HepG2 (cell line): Measurements from ENCODE around the gene SLC16A11. TPM values are rescaled to one million over a fixed set of nuclear protein-coding genes. Genes with fewer than 3 reads are reported as not detected.

Source experiments
- ATAC-seq: fragments of 200-7000 bp; cut with Tn5 transposase; 3 replicates; pipeline ENCODE4 v1.9.1; 2020; ENCODE audit warnings: mild to moderate bottlenecking, moderate library complexity
- BruUV-seq: library from RNA; stranded (reverse); fragments of 400-500 nt; replicated peaks from 2 replicates; lab custom pipeline; 2021; lab: Mats Ljungman, UMichigan
- CTCF ChIA-PET: fragments of 300-600 bp; formaldehyde crosslinking; extraction: SDS; loops from one replicate; lab custom pipeline; 2021; ENCODE audit warnings: low total read pairs, inconsistent platforms, low intra/inter-chr PET ratio; lab: Yijun Ruan, JAX
- POLR2A ChIA-PET: fragments of 350-600 bp; sonication (Branson Sonifier 250); formaldehyde crosslinking; loops from one replicate; lab custom pipeline; 2020; ENCODE audit warnings: antibody characterized with exemption, inconsistent platforms; lab: Yijun Ruan, JAX
- DNase-seq: peaks from one replicate; pipeline ENCODE4 v3.0.0-alpha.2; 2015; ENCODE audit warnings: low spot score
- FAIRE-seq: peaks from 3 replicates; lab custom pipeline; 2011; peaks lifted over from hg19 to GRCh38; lab: Jason Lieb, UNC
- H2AFZ ChIP-seq: one replicate; pipeline ENCODE4 v1.6.1; 2011; ENCODE audit warnings: low read length, inconsistent platforms
- H3K27ac ChIP-seq: fragments of 300-600 bp; 3 replicates; pipeline ENCODE4 v1.8.0; 2011; ENCODE audit warnings: mixed run types, mild to moderate bottlenecking, mixed read lengths, low read length, inconsistent platforms; ENCODE audit not compliant: insufficient read depth; ENCODE audit errors: extremely low read length
- H3K27me3 ChIP-seq, 2 experiments: fragments of 200-600 bp in 1 of 2; 2 replicates in 1 of 2; 3 replicates in 1 of 2; pipeline versions ENCODE4 v1.6.0 to v1.8.0; 2011; ENCODE audit warnings: low read length in 2 of 2, mild to moderate bottlenecking in 2 of 2, moderate library complexity in 2 of 2, inconsistent platforms in 1 of 2; ENCODE audit not compliant: insufficient read depth in 2 of 2, control insufficient read depth in 1 of 2
- H3K36me3 ChIP-seq, 2 experiments: fragments of 200-600 bp in 1 of 2; replicated peaks in 1 of 2; 2 replicates in 1 of 2; 3 replicates in 1 of 2; pipeline versions ENCODE4 v1.5.1 to v1.8.0; 2011; ENCODE audit warnings: low read length in 2 of 2, inconsistent platforms in 1 of 2; ENCODE audit not compliant: insufficient read depth in 2 of 2, control insufficient read depth in 1 of 2
- H3K4me1 ChIP-seq: 2 replicates; pipeline ENCODE4 v1.5.1; 2012; ENCODE audit warnings: low read length, inconsistent platforms; ENCODE audit not compliant: insufficient read depth
- H3K4me2 ChIP-seq: 2 replicates; pipeline ENCODE4 v1.6.0; 2011; ENCODE audit warnings: low read depth, low read length, inconsistent platforms
- H3K4me3 ChIP-seq, 3 experiments: fragments of 200-600 bp in 1 of 3; sonication (generic), shearing (Covaris generic) in 1 of 3; replicated peaks in 1 of 3; 2 replicates each; pipeline ENCODE4 v1.5.1; 2011 to 2016; ENCODE audit warnings: low read length in 3 of 3, inconsistent platforms in 2 of 3, low read depth in 2 of 3, mild to moderate bottlenecking in 2 of 3, control low read depth in 1 of 3, mixed read lengths in 1 of 3; ENCODE audit not compliant: insufficient read depth in 1 of 3
- H3K79me2 ChIP-seq: one replicate; pipeline ENCODE4 v1.6.1; 2011; ENCODE audit warnings: low read length, inconsistent platforms; ENCODE audit not compliant: insufficient read depth
- H3K9ac ChIP-seq: 2 replicates; pipeline ENCODE4 v1.6.0; 2011; ENCODE audit warnings: mild to moderate bottlenecking, low read depth, low read length, inconsistent platforms; ENCODE audit not compliant: insufficient read depth
- H3K9me3 ChIP-seq: 2 replicates; pipeline ENCODE4 v1.5.1; 2012; ENCODE audit warnings: mild to moderate bottlenecking, low read length
- H4K20me1 ChIP-seq: 2 replicates; pipeline ENCODE4 v1.6.0; 2011; ENCODE audit warnings: inconsistent platforms, mild to moderate bottlenecking, low read length, moderate library complexity; ENCODE audit not compliant: insufficient read depth
- ATM ChIP-seq: fragments of 450-650 bp; IDR thresholded peaks from 2 replicates; pipeline ENCODE4 v1.7.1; 2017; ENCODE audit warnings: mild to moderate bottlenecking, borderline replicate concordance
- CSRNP1 ChIP-seq: sonication (generic); formaldehyde crosslinking; IDR thresholded peaks from 2 replicates; pipeline ENCODE4 v1.8.1; 2023; ENCODE audit warnings: mild to moderate bottlenecking, missing genetic modification reagents
- DMAP1 ChIP-seq: IDR thresholded peaks from 2 replicates; pipeline ENCODE4 v1.6.1; 2016
- HDAC2 ChIP-seq: sonication (generic); formaldehyde crosslinking; IDR thresholded peaks from 2 replicates; pipeline ENCODE4 v1.4.0; 2020; ENCODE audit warnings: missing genetic modification reagents
- NRL ChIP-seq: sonication (generic); formaldehyde crosslinking; IDR thresholded peaks from 2 replicates; pipeline ENCODE4 v1.5.0; 2020; ENCODE audit warnings: missing genetic modification reagents, mild to moderate bottlenecking, moderate library complexity, borderline replicate concordance
- SRF ChIP-seq: IDR thresholded peaks from 2 replicates; pipeline ENCODE4 v1.6.1; 2011; ENCODE audit warnings: mild to moderate bottlenecking, low read depth, low read length, moderate library complexity
- TBX2 ChIP-seq: sonication (generic); formaldehyde crosslinking; IDR thresholded peaks from 2 replicates; pipeline ENCODE4 v1.5.0; 2020; ENCODE audit warnings: missing genetic modification reagents, mild to moderate bottlenecking, borderline replicate concordance
- ZKSCAN5 ChIP-seq: sonication (generic); formaldehyde crosslinking; IDR thresholded peaks from 2 replicates; pipeline ENCODE4 v1.5.1; 2020; ENCODE audit warnings: mild to moderate bottlenecking, missing genetic modification reagents
- ZNF207 ChIP-seq: fragments of 450-650 bp; IDR thresholded peaks from 2 replicates; pipeline ENCODE4 v1.6.1; 2016; ENCODE audit warnings: antibody characterized with exemption, borderline replicate concordance
- ZNF292 ChIP-seq: sonication (generic); formaldehyde crosslinking; IDR thresholded peaks from 2 replicates; pipeline ENCODE4 v1.8.1; 2022; ENCODE audit warnings: mild to moderate bottlenecking, low read depth, missing genetic modification reagents, borderline replicate concordance
- ZNF333 ChIP-seq: sonication (generic); formaldehyde crosslinking; IDR thresholded peaks from 2 replicates; pipeline ENCODE4 v1.4.0; 2020; ENCODE audit warnings: mild to moderate bottlenecking, missing genetic modification reagents, borderline replicate concordance
- ZNF362 ChIP-seq: sonication (generic); formaldehyde crosslinking; IDR thresholded peaks from 2 replicates; pipeline ENCODE4 v1.4.0; 2020; ENCODE audit warnings: missing genetic modification reagents, mild to moderate bottlenecking, borderline replicate concordance
- ZNF496 ChIP-seq: sonication (generic); formaldehyde crosslinking; IDR thresholded peaks from 2 replicates; pipeline ENCODE4 v1.8.1; 2023; ENCODE audit warnings: mild to moderate bottlenecking, moderate library complexity, missing genetic modification reagents; ENCODE audit not compliant: insufficient replicate concordance
- ZNF589 ChIP-seq: sonication (generic); formaldehyde crosslinking; conservative IDR thresholded peaks from 2 replicates; pipeline ENCODE4 v1.8.0; 2022; ENCODE audit warnings: mild to moderate bottlenecking, moderate library complexity, missing genetic modification reagents
- ZNF841 ChIP-seq: sonication (generic); formaldehyde crosslinking; IDR thresholded peaks from 2 replicates; pipeline ENCODE4 v1.8.1; 2023; ENCODE audit warnings: missing genetic modification reagents, borderline replicate concordance
- WGBS: methylation state at CpG from one replicate; pipeline ENCODE4 v1.1.6; 2017; ENCODE audit warnings: low lambda C conversion rate; 5-methylcytosine and 5-hydroxymethylcytosine counted together
- in situ Hi-C: cut with HindIII; loops from 2 replicates; pipeline ENCODE4 v1.10.0; 2017; ENCODE audit warnings: low pct_unique_long_range_greater_than_20kb; ENCODE audit not compliant: extremely low pct_ligation_motif_present
- intact Hi-C: fragments of 100-400 bp; cut with micrococcal nuclease; formaldehyde crosslinking; loops from one replicate; pipeline ENCODE4 v1.10.0; 2022; ENCODE audit not compliant: unreplicated experiment
- polyA plus RNA-seq, 8 experiments: library from polyadenylated mRNA; depleted of rRNA in 3 of 8; stranded (reverse) in 7 of 8; unstranded in 1 of 8; fragments of >200 nt; fragmentation: Illumina TruSeq in 4 of 8; extraction: Trizol in 4 of 8; gene quantifications; 2 replicates each; pipeline versions ENCODE4 v1.2.1 to v1.2.3, GENCODE V29; 2011 to 2016; ENCODE audit warnings: low read depth in 4 of 8, missing spikeins in 1 of 8, mixed read lengths in 1 of 8; ENCODE audit not compliant: insufficient read depth in 1 of 8
- total RNA-seq, 5 experiments: library from RNA; depleted of rRNA; stranded (reverse); fragments of >200 nt; fragmentation: Illumina TruSeq; extraction: Trizol; gene quantifications; 2 replicates each; pipeline ENCODE4 v1.2.3, GENCODE V29; 2016; ENCODE audit warnings: low read depth in 1 of 5
- TF ChIP-seq, protein P1 (sequence below): sonication (generic); formaldehyde crosslinking; IDR thresholded peaks from 2 replicates; pipeline ENCODE4 v1.4.0; 2020; ENCODE audit warnings: missing genetic modification reagents

The SLC16A11 gene
- total and polyA plus RNA-seq, 2 of the 13 experiments (the other 11 are each of a cell fraction or from before 2014, with no cell fraction given), result not detected

- H4K20me1 ChIP-seq, result no peaks in the 10 kb centered on the region
- H3K79me2 ChIP-seq, result no peaks in the 10 kb centered on the region
- H3K4me3 ChIP-seq, result no peak overlapping the region
- no peak for ATAC-seq
- H3K9me3 ChIP-seq, result peaks cover 11% of the 10 kb centered on the region
- BruUV-seq, result no TSS peak
- DNase-seq, result no peak
- intact Hi-C loops, result no loop called here
- WGBS, result 0% methylated on average over 1 of the region's 1 CpG
- no peak overlapping the region for H3K9ac ChIP-seq
- no peak for TF ChIP-seq ZNF496 (CRISPR knock-in tag)
- TF ChIP-seq ZNF841 (CRISPR knock-in tag), result peak; percentile 96; the same call in 1 of the 2 replicates
- TF ChIP-seq, all 625 proteins: peak for 1
- Histone ChIP-seq H3K36me3 (no peaks in the 10 kb centered on the region), H3K4me1 (no peaks in the 10 kb centered on the region), H3K27me3 (peaks cover 0 to 9% of the 10 kb centered on the region in 2 experiments; a peak in 1 of 5 replicates), H3K27ac (no peak overlapping the region), H2AFZ (no peak overlapping the region), H3K4me2 (no peak overlapping the region)
- POLR2A ChIA-PET, result no interaction called here
- in situ Hi-C loops, result no loop called here
- no peak for FAIRE-seq
- CTCF ChIA-PET, result no interaction called here
These were observed 24.4 kb upstream of the SLC16A11 start for GRCh38 chr17:7068268-7068667.

GRCh38 chr17:7067198-7067597 is 23.3 kb upstream of the SLC16A11 start:
- H4K20me1 ChIP-seq, result no peaks in the 10 kb centered on the region
- FAIRE-seq, result no peak
- BruUV-seq, result no TSS peak
- in situ Hi-C loops (no loop called here), intact Hi-C loops (no loop called here)
- DNase-seq, result no peak
- ChIA-PET POLR2A (no interaction called here), CTCF (no interaction called here)
- H3K4me3 ChIP-seq, result no peak overlapping the region
- H2AFZ ChIP-seq, result no peak overlapping the region
- peaks cover 11% of the 10 kb centered on the region for H3K9me3 ChIP-seq
- H3K9ac ChIP-seq, result no peak overlapping the region
- H3K27ac ChIP-seq, result no peak overlapping the region
- H3K27me3 ChIP-seq, result 0 out of 5 replicates have a peak, but pooled peaks cover 0 to 9% of the 10 kb centered on the region in 2 experiments
- 0% methylated on average over 1 of the region's 1 CpG for WGBS
- no peak overlapping the region for H3K4me2 ChIP-seq
- no peak for ATAC-seq
- H3K36me3 ChIP-seq, result no peaks in the 10 kb centered on the region
- H3K4me1 ChIP-seq, result no peaks in the 10 kb centered on the region
- H3K79me2 ChIP-seq, result no peaks in the 10 kb centered on the region
- TF ChIP-seq ZNF292, result no peak
- TF ChIP-seq DMAP1 (CRISPR knock-in tag), result no peak
- TF ChIP-seq ZKSCAN5 (CRISPR knock-in tag), result no peak
- no peak for TF ChIP-seq ZNF589 (CRISPR knock-in tag)
- TF ChIP-seq CSRNP1 (CRISPR knock-in tag), result no peak
- TF ChIP-seq SRF, result no peak
- TF ChIP-seq ATM, result no peak
- TF ChIP-seq, protein P1, sequence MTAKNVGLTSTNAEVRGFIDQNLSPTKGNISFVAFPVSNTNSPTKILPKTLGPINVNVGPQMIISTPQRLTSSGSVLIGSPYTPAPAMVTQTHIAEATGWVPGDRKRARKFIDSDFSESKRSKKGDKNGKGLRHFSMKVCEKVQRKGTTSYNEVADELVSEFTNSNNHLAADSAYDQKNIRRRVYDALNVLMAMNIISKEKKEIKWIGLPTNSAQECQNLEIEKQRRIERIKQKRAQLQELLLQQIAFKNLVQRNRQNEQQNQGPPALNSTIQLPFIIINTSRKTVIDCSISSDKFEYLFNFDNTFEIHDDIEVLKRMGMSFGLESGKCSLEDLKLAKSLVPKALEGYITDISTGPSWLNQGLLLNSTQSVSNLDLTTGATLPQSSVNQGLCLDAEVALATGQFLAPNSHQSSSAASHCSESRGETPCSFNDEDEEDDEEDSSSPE (CRISPR knock-in tag), result no peak
- TF ChIP-seq ZNF362, result no peak
- no peak for TF ChIP-seq ZNF333 (CRISPR knock-in tag)
- TF ChIP-seq NRL (CRISPR knock-in tag), result no peak
- no peak for TF ChIP-seq HDAC2
- no peak for TF ChIP-seq TBX2
- no peak for TF ChIP-seq ZNF207
